Measurements from ENCODE around the gene ZSCAN30. TPM values are rescaled to one million over a fixed set of nuclear protein-coding genes. Genes with fewer than 3 reads are reported as not detected.
A peak's percentile ranks its signal among the peaks of the same experiment; 100 is the strongest.

ZSCAN30 gene
- total RNA-seq, 1 donor from 2014 or later = 13.3 TPM

GRCh38 chr18:35239314-35239713 lies 50.7 kb downstream of the ZSCAN30 start:
- Histone ChIP-seq H3K36me3 (peaks cover 21% of the 10 kb centered on the region), H3K27ac (replicated peaks) (no peak overlapping the region), H3K9me3 (replicated peaks) (no peaks in the 10 kb centered on the region), H3K4me1 (peaks cover 18% of the 10 kb centered on the region), H3K4me3 (no peak overlapping the region), H3K27me3 (ENCODE audit: low read depth) (no peaks in the 10 kb centered on the region)
- DNase-seq = no peak
- intact Hi-C loops (cut with micrococcal nuclease) = no loop called here
- TF ChIP-seq, protein P1, sequence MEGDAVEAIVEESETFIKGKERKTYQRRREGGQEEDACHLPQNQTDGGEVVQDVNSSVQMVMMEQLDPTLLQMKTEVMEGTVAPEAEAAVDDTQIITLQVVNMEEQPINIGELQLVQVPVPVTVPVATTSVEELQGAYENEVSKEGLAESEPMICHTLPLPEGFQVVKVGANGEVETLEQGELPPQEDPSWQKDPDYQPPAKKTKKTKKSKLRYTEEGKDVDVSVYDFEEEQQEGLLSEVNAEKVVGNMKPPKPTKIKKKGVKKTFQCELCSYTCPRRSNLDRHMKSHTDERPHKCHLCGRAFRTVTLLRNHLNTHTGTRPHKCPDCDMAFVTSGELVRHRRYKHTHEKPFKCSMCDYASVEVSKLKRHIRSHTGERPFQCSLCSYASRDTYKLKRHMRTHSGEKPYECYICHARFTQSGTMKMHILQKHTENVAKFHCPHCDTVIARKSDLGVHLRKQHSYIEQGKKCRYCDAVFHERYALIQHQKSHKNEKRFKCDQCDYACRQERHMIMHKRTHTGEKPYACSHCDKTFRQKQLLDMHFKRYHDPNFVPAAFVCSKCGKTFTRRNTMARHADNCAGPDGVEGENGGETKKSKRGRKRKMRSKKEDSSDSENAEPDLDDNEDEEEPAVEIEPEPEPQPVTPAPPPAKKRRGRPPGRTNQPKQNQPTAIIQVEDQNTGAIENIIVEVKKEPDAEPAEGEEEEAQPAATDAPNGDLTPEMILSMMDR (IDR thresholded peaks at IDR 0.05; ENCODE audit: borderline replicate concordance) = no peak

GRCh38 chr18:35236571-35237363 lies 53.3 kb downstream of the ZSCAN30 start:
- Histone ChIP-seq H3K4me3 (no peak overlapping the region), H3K4me1 (peaks cover 8% of the 10 kb centered on the region), H3K36me3 (no peaks in the 10 kb centered on the region), H3K9me3 (replicated peaks) (no peaks in the 10 kb centered on the region), H3K27me3 (ENCODE audit: low read depth) (no peaks in the 10 kb centered on the region), H3K27ac (replicated peaks) (no peak overlapping the region)
- intact Hi-C loops (cut with micrococcal nuclease) = no loop called here
- TF ChIP-seq, protein P1 (IDR thresholded peaks at IDR 0.05; ENCODE audit: borderline replicate concordance) = no peak
- DNase-seq = no peak

DNA sequence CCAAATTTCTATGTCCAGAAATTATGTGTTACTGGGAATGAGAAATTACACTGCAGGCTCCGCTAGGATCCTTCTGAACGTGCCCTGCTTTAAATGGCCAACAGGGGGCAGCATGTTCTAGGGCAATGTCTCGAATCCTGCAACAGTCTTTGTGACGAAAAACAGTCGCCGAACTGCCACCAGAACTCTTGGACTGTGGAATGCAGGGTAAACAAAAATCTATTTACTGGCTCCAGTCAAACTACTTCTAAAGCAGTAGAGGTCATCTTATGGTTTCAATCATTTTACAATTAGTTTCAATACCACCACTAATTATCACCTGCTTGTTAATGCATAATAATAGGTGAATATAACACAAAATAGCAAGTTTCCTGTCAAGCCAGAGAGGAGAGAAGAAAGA lies 59.0 kb downstream of the ZSCAN30 start:
- Histone ChIP-seq H3K4me3 (peak overlapping the region; percentile 28), H3K9me3 (replicated peaks) (no peaks in the 10 kb centered on the region)
- intact Hi-C loops (cut with micrococcal nuclease) = loop anchor here (2.0 kb wide), 1 partner anchor 124 kb away; no protein-coding TSS in a partner anchor

DNA sequence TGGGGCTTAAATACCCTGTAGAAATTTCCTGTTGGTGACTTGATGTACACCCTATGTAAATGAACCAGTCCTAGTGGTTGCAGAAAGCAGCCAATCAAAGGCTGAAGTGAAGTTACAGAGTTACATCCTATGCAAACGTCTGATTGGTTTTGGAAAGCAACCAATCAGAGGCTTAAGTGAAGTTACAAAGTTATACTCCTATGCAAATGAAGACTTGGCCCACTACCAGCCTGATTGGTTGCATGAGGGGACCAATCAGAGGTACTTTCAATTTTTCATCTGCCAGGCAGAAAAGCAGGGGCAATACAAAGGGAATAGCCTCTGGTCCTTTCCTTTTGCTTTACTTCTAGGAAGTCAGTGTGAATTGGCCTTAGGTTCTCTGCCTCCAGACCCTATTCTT lies 62.8 kb downstream of the ZSCAN30 start:
- Histone ChIP-seq H3K4me3 (no peak overlapping the region), H3K27me3 (ENCODE audit: low read depth) (no peaks in the 10 kb centered on the region), H3K27ac (replicated peaks) (no peak overlapping the region), H3K4me1 (no peaks in the 10 kb centered on the region), H3K36me3 (no peaks in the 10 kb centered on the region), H3K9me3 (replicated peaks) (no peaks in the 10 kb centered on the region)
- TF ChIP-seq, protein P1 (IDR thresholded peaks at IDR 0.05; ENCODE audit: borderline replicate concordance) = no peak
- intact Hi-C loops (cut with micrococcal nuclease) = no loop called here
- no peak for DNase-seq

More for the DNA sequence above, 59.0 kb downstream of the ZSCAN30 start:
- TF ChIP-seq, protein P1 (IDR thresholded peaks at IDR 0.05; ENCODE audit: borderline replicate concordance) = peak; percentile 98
- DNase-seq = peak; percentile 72
- no peaks in the 10 kb centered on the region for H3K27me3 ChIP-seq (ENCODE audit: low read depth)
- H3K36me3 ChIP-seq = no peaks in the 10 kb centered on the region
- no peaks in the 10 kb centered on the region for H3K4me1 ChIP-seq
- no peak overlapping the region for H3K27ac ChIP-seq (replicated peaks)

DNA sequence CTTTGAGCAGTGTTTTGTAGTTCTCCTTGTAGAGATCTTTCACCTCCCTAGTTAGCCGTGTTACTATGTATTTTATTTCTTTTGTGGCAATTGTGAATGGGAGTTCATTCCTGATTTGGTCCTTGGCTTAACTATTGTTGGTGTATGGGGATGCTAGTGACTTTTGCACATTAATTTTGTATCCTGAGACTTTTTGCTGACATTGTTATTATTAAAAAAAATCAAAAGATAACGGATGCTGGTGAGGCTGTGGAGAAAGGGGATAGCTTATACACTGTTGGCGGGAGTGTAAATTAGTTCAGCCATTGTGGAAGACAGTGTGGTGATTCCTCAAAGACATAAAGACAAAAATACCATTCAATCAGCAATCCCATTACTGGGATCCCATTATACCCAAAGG lies 66.2 kb downstream of the ZSCAN30 start:
- Histone ChIP-seq H3K4me1 (no peaks in the 10 kb centered on the region), H3K27me3 (ENCODE audit: low read depth) (no peaks in the 10 kb centered on the region), H3K4me3 (no peak overlapping the region), H3K27ac (replicated peaks) (no peak overlapping the region), H3K9me3 (replicated peaks) (no peaks in the 10 kb centered on the region), H3K36me3 (no peaks in the 10 kb centered on the region)
- TF ChIP-seq, protein P1 (IDR thresholded peaks at IDR 0.05; ENCODE audit: borderline replicate concordance) = no peak
- intact Hi-C loops (cut with micrococcal nuclease) = no loop called here
- DNase-seq = no peak
